Parathyroid adenoma (tissue), 2 donors: ENCODE measurements around the gene XRN1.

Source experiments
- H2AFZ ChIP-seq: fragments of 300-600 bp; sonication (generic); one replicate; pipeline ENCODE4 v1.7.0; 2017; ENCODE audit warnings: antibody characterized with exemption, mild to moderate bottlenecking
- H3K27ac ChIP-seq: fragments of 300-600 bp; sonication (generic); one replicate; pipeline ENCODE4 v1.7.0; 2017
- H3K27me3 ChIP-seq: fragments of 300-600 bp; sonication (generic); one replicate; pipeline ENCODE4 v1.7.0; 2017; ENCODE audit warnings: low read length; ENCODE audit not compliant: control insufficient read depth, insufficient read depth
- H3K36me3 ChIP-seq: fragments of 300-600 bp; sonication (generic); one replicate; pipeline ENCODE4 v1.7.0; 2017; ENCODE audit warnings: low read length; ENCODE audit not compliant: control insufficient read depth, insufficient read depth
- H3K4me1 ChIP-seq: fragments of 300-600 bp; sonication (generic); one replicate; pipeline ENCODE4 v1.7.0; 2017; ENCODE audit warnings: control low read depth
- H3K4me2 ChIP-seq: fragments of 300-600 bp; sonication (generic); one replicate; pipeline ENCODE4 v1.7.0; 2017; ENCODE audit warnings: low read length
- H3K4me3 ChIP-seq: fragments of 300-600 bp; sonication (generic); one replicate; pipeline ENCODE4 v1.7.0; 2017; ENCODE audit warnings: low read depth, low read length
- H3K79me2 ChIP-seq: fragments of 300-600 bp; sonication (generic); one replicate; pipeline ENCODE4 v1.7.0; 2017; ENCODE audit warnings: control low read depth
- H3K9ac ChIP-seq: fragments of 300-600 bp; sonication (generic); one replicate; pipeline ENCODE4 v1.7.0; 2017; ENCODE audit warnings: mild to moderate bottlenecking
- H3K9me3 ChIP-seq: fragments of 300-600 bp; sonication (generic); one replicate; pipeline ENCODE4 v1.7.0; 2017; ENCODE audit warnings: low read length; ENCODE audit not compliant: control insufficient read depth
- CTCF ChIP-seq: fragments of 300-600 bp; sonication (generic); IDR thresholded peaks from one replicate; pipeline ENCODE4 v1.7.0; 2017; ENCODE audit warnings: antibody characterized with exemption, mild to moderate bottlenecking
- donor health status: primary hyperparathyroidism.

The XRN1 gene

DNA sequence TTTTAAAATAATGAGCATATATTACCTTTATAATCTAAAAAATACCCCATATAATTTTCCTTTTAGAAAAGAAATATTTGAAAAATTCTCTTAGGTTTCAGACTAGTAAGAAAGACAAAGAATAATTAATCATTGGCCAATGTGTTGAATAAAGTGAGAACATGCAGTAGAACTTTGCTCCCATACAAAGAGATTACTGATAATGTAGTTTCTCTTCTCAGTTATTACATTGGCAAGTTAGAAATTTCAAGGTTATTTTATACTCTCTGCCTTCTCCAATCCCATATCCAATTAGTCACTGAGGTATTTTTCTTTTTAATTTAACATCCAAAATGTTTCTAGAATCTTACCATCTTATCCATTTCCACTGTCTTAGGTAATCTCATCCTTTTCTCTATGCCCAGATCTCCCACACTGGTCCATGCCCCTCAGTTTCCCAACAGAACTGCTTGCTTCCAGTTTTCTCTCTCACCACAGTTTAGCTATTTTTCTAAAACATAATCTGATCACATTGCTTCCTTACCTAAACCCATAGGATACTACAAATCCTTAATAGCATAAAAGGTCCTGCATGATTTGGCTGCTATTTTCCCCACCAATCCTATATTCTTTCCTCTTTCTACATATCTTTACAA lies 10.8 kb downstream of the XRN1 start:
- Histone ChIP-seq H3K27ac (no peak overlapping the region), H3K9me3 (no peaks in the 10 kb centered on the region), H3K9ac (no peak overlapping the region), H3K4me2 (no peak overlapping the region), H3K4me3 (no peak overlapping the region), H3K79me2 (peaks cover 22% of the 10 kb centered on the region), H3K36me3 (no peaks in the 10 kb centered on the region), H3K27me3 (no peaks in the 10 kb centered on the region), H3K4me1 (no peaks in the 10 kb centered on the region), H2AFZ (no peak overlapping the region)
- TF ChIP-seq CTCF: no peak

- no peak overlapping the region for H3K4me3 ChIP-seq
- H3K4me1 ChIP-seq: no peaks in the 10 kb centered on the region
- H3K9ac ChIP-seq: no peak overlapping the region
- no peaks in the 10 kb centered on the region for H3K27me3 ChIP-seq
- no peaks in the 10 kb centered on the region for H3K36me3 ChIP-seq
- H3K9me3 ChIP-seq: no peaks in the 10 kb centered on the region
- H2AFZ ChIP-seq: no peak overlapping the region
- peaks cover 7% of the 10 kb centered on the region for H3K79me2 ChIP-seq
- H3K4me2 ChIP-seq: no peak overlapping the region
- TF ChIP-seq CTCF: no peak
- H3K27ac ChIP-seq: no peak overlapping the region
Measured at GRCh38 chr3:142434503-142434902, 13.3 kb downstream of the XRN1 start.

DNA sequence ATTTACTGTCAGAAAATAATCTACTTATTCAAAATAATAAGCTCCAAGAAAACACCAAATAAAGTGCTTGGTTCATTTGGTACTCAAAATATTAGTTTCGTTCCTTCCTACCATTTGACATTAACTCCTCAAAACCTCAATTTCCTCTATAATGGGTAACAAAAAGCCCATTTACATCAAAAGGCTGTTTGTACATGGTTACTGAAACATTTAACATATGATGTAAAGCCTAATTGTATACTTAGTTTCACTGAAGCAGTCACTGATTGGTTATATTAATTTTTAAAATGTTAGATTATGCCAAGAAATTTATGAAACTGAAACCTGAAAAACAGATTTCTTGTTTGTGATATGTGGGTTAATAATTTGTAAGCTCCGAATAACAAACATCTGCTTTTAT lies 14.7 kb downstream of the XRN1 start:
- peaks cover 3% of the 10 kb centered on the region for H3K79me2 ChIP-seq
- H3K9ac ChIP-seq: no peak overlapping the region
- no peaks in the 10 kb centered on the region for H3K36me3 ChIP-seq
- no peak overlapping the region for H3K4me3 ChIP-seq
- H3K4me1 ChIP-seq: no peaks in the 10 kb centered on the region
- H3K9me3 ChIP-seq: no peaks in the 10 kb centered on the region
- H3K27me3 ChIP-seq: no peaks in the 10 kb centered on the region
- no peak overlapping the region for H3K4me2 ChIP-seq
- no peak overlapping the region for H2AFZ ChIP-seq
- TF ChIP-seq CTCF: no peak
- H3K27ac ChIP-seq: no peak overlapping the region

- TF ChIP-seq CTCF: no peak
- Histone ChIP-seq H3K4me1 (no peaks in the 10 kb centered on the region), H3K4me3 (no peak overlapping the region), H3K9ac (no peak overlapping the region), H2AFZ (no peak overlapping the region), H3K36me3 (no peaks in the 10 kb centered on the region), H3K9me3 (no peaks in the 10 kb centered on the region), H3K27ac (no peak overlapping the region), H3K27me3 (no peaks in the 10 kb centered on the region), H3K4me2 (no peak overlapping the region), H3K79me2 (no peaks in the 10 kb centered on the region)
Measured at GRCh38 chr3:142429582-142429981, 18.3 kb downstream of the XRN1 start.

- H3K4me2 ChIP-seq: no peak overlapping the region
- H3K79me2 ChIP-seq: no peaks in the 10 kb centered on the region
- H3K4me1 ChIP-seq: no peaks in the 10 kb centered on the region
- H3K27me3 ChIP-seq: no peaks in the 10 kb centered on the region
- TF ChIP-seq CTCF: no peak
- no peak overlapping the region for H3K4me3 ChIP-seq
- no peak overlapping the region for H3K27ac ChIP-seq
- no peaks in the 10 kb centered on the region for H3K9me3 ChIP-seq
- H2AFZ ChIP-seq: no peak overlapping the region
- no peaks in the 10 kb centered on the region for H3K36me3 ChIP-seq
- H3K9ac ChIP-seq: no peak overlapping the region
Measured at GRCh38 chr3:142424754-142425153, 23.1 kb downstream of the XRN1 start.
